Forelimb muscle (tissue), 1 donor: ENCODE measurements around the gene ENPP5. TPM values are rescaled to one million over a fixed set of nuclear protein-coding genes. Genes with fewer than 3 reads are reported as not detected.

Source experiments
- polyA plus RNA-seq: library from polyadenylated mRNA; unstranded; fragments of 120-200 nt; gene quantifications from one replicate; pipeline ENCODE4 v1.2.1, GENCODE V29; 2013; ENCODE audit not compliant: insufficient read length

ENPP5 gene
- polyA plus RNA-seq, 1 donor, result 4.2 TPM

Other genes starting within 250 kb of the ENPP5 start
- 17.6 TPM for gene CLIC5, start 155.1 kb downstream of the ENPP5 start, polyA plus RNA-seq
- gene ENPP4, start 41.0 kb downstream of the ENPP5 start, polyA plus RNA-seq, result 42.0 TPM